DOHH2 (cell line): Measurements from ENCODE around the gene KLHL42.

Experiments used
- H3F3A ChIP-seq: fragments of 200-600 bp; sonication (generic), shearing (Covaris generic); 2 replicates; pipeline ENCODE4 v1.6.0; 2016; ENCODE audit warnings: antibody characterized with exemption, mild to moderate bottlenecking; ENCODE audit not compliant: control insufficient read depth, insufficient read depth
- H3K27ac ChIP-seq: fragments of 200-600 bp; sonication (generic); 2 replicates; pipeline ENCODE4 v1.5.1; 2014; ENCODE audit warnings: low read depth, mild to moderate bottlenecking, low read length, moderate library complexity
- H3K27me3 ChIP-seq: fragments of 200-600 bp; sonication (generic); 2 replicates; pipeline ENCODE4 v1.6.1; 2014; ENCODE audit warnings: mild to moderate bottlenecking, low read length, mixed read lengths; ENCODE audit not compliant: control insufficient read depth
- H3K36me3 ChIP-seq: fragments of 200-600 bp; sonication (generic); 2 replicates; pipeline ENCODE4 v1.6.1; 2014; ENCODE audit warnings: mild to moderate bottlenecking, low read length, moderate library complexity, mixed read lengths; ENCODE audit not compliant: control insufficient read depth
- H3K4me1 ChIP-seq: fragments of 200-600 bp; sonication (generic); 2 replicates; pipeline ENCODE4 v1.6.1; 2014; ENCODE audit warnings: mild to moderate bottlenecking, low read length, mixed read lengths; ENCODE audit not compliant: control insufficient read depth
- H3K4me2 ChIP-seq: fragments of 200-600 bp; sonication (generic); 2 replicates; pipeline ENCODE4 v1.6.0; 2014; ENCODE audit warnings: mild to moderate bottlenecking, low read length, moderate library complexity
- H3K4me3 ChIP-seq: fragments of 200-600 bp; sonication (generic); 2 replicates; pipeline ENCODE4 v1.5.1; 2014; ENCODE audit warnings: mild to moderate bottlenecking, low read length, mixed read lengths
- H3K79me2 ChIP-seq: fragments of 200-600 bp; sonication (generic); 2 replicates; pipeline ENCODE4 v1.6.1; 2014; ENCODE audit warnings: mild to moderate bottlenecking, low read length, mixed read lengths; ENCODE audit not compliant: control insufficient read depth
- H3K9me2 ChIP-seq: fragments of 200-600 bp; sonication (generic); replicated peaks from 2 replicates; pipeline ENCODE4 v1.6.1; 2014; ENCODE audit warnings: mild to moderate bottlenecking, low read length, mixed read lengths; ENCODE audit not compliant: control insufficient read depth
- H3K9me3 ChIP-seq: fragments of 200-600 bp; sonication (generic); 2 replicates; pipeline ENCODE4 v1.6.1; 2014; ENCODE audit warnings: antibody characterized with exemption, low read length, mixed read lengths; ENCODE audit not compliant: control insufficient read depth, insufficient read depth
- H4K20me1 ChIP-seq: fragments of 200-600 bp; sonication (generic); 2 replicates; pipeline ENCODE4 v1.6.0; 2014; ENCODE audit warnings: low read depth, mild to moderate bottlenecking, antibody characterized with exemption, low read length, moderate library complexity; ENCODE audit not compliant: control insufficient read depth, insufficient read depth
- EZH2phosphoT487 ChIP-seq: fragments of 200-600 bp; sonication (generic); IDR thresholded peaks from 2 replicates; pipeline ENCODE4 v1.6.1; 2017; ENCODE audit warnings: borderline replicate concordance, mild to moderate bottlenecking, antibody characterized with exemption, low read length, moderate library complexity, mixed read lengths
- TF ChIP-seq, protein P1 (sequence below): fragments of 200-600 bp; sonication (generic); IDR thresholded peaks from one replicate; pipeline ENCODE4 v1.5.1; 2014; ENCODE audit warnings: antibody characterized with exemption, mild to moderate bottlenecking, low read depth, low read length; ENCODE audit not compliant: poor library complexity, severe bottlenecking

KLHL42 gene

DNA sequence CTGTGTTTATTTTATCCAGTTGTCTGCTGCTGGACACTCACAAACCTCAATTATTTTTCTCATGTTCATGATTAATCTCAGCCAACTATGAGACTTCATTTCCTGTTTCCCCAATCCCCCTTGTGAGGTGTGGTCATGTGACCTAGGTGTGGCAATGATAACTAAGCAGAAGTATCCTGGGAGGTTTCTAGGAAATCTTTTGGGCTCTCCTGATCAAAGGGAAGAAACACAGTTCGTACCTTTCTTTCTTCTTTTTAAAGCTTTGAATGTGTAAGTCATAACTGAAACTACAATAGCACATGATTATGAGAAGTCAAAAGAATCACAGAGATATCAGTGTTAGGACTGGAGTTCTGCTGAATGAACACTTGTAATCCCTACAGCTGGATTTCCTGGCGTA, 34.4 kb downstream of the KLHL42 start:
- H3K4me1 ChIP-seq = peaks cover 5% of the 10 kb centered on the region
- H3K36me3 ChIP-seq = no peaks in the 10 kb centered on the region
- no peak overlapping the region for H3K27ac ChIP-seq
- H4K20me1 ChIP-seq = no peaks in the 10 kb centered on the region
- TF ChIP-seq, protein P1, sequence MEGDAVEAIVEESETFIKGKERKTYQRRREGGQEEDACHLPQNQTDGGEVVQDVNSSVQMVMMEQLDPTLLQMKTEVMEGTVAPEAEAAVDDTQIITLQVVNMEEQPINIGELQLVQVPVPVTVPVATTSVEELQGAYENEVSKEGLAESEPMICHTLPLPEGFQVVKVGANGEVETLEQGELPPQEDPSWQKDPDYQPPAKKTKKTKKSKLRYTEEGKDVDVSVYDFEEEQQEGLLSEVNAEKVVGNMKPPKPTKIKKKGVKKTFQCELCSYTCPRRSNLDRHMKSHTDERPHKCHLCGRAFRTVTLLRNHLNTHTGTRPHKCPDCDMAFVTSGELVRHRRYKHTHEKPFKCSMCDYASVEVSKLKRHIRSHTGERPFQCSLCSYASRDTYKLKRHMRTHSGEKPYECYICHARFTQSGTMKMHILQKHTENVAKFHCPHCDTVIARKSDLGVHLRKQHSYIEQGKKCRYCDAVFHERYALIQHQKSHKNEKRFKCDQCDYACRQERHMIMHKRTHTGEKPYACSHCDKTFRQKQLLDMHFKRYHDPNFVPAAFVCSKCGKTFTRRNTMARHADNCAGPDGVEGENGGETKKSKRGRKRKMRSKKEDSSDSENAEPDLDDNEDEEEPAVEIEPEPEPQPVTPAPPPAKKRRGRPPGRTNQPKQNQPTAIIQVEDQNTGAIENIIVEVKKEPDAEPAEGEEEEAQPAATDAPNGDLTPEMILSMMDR = no peak
- no peak for TF ChIP-seq EZH2phosphoT487
- H3K9me2 ChIP-seq = no peaks in the 10 kb centered on the region
- no peaks in the 10 kb centered on the region for H3K79me2 ChIP-seq
- H3K27me3 ChIP-seq = no peaks in the 10 kb centered on the region; the same call in 1 of the 2 replicates
- no peaks in the 10 kb centered on the region for H3F3A ChIP-seq
- H3K9me3 ChIP-seq = no peaks in the 10 kb centered on the region
- no peak overlapping the region for H3K4me3 ChIP-seq
- no peak overlapping the region for H3K4me2 ChIP-seq

DNA sequence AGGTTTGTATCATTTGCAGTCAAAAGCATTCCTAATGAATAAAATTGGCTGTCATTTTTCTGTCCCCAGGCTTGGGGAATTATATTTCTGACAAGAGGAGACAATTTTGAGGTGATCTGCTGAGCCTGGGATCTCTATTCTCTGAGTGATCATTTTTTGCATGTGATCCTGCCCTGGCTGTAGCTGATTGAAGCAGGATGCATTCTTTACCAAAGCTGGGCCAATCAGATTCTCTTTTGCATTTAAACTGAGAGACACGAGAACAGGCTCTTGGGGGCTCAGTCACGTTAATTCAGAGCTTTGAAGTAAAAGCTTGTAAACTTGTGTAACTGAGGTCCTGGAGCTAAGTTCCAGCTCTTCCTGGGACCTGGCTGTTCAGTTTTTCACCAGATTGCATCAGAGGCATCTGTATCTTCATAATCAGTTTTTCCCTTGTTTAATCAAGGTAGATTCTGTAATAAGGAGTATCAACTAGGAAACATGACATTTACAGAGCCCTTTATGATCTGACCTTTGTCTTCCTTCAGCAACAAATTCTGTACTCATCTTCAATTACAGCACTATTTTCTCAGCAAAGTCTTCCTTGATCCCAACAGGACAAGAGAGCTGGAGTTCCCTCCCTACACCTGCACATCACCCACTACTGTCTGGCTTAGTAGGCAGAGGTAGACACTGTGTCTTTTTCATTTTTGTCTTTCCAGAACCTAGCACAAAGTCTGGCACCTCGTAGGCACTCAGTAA, 35.0 kb downstream of the KLHL42 start:
- Histone ChIP-seq H4K20me1 (no peaks in the 10 kb centered on the region), H3K36me3 (no peaks in the 10 kb centered on the region), H3K4me2 (no peak overlapping the region), H3K79me2 (no peaks in the 10 kb centered on the region), H3K9me2 (no peaks in the 10 kb centered on the region), H3K27me3 (no peaks in the 10 kb centered on the region; the same call in 1 of the 2 replicates), H3K4me3 (no peak overlapping the region), H3F3A (no peaks in the 10 kb centered on the region), H3K27ac (no peak overlapping the region), H3K9me3 (no peaks in the 10 kb centered on the region), H3K4me1 (peaks cover 11% of the 10 kb centered on the region)
- TF ChIP-seq, protein P1 = no peak
- TF ChIP-seq EZH2phosphoT487 = no peak

DNA sequence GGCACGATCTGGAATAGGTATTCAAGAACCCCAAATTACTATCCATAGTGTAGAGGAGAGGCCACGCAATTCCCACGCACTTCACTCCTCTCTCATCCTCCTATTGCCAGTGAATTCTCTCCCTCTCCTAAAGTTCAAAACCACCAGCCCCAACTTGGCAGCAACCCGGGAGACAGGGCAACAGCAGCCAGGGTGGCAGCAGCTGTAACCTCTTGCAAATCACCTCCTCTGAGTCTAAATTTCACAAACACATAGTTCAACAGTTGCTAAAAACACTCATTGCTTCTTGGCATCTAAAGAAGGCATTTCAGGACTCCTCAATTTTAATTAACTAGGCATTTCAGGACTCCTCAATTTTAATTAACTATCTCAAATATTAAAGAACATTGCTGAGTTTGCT, 37.7 kb downstream of the KLHL42 start:
- no peaks in the 10 kb centered on the region for H3K36me3 ChIP-seq
- H3K79me2 ChIP-seq = no peaks in the 10 kb centered on the region
- H3K27ac ChIP-seq = no peak overlapping the region
- H4K20me1 ChIP-seq = no peaks in the 10 kb centered on the region
- H3K4me3 ChIP-seq = no peak overlapping the region
- no peaks in the 10 kb centered on the region for H3K9me2 ChIP-seq
- no peaks in the 10 kb centered on the region for H3F3A ChIP-seq
- H3K4me1 ChIP-seq = peaks cover 37% of the 10 kb centered on the region
- TF ChIP-seq, protein P1 = no peak
- no peak for TF ChIP-seq EZH2phosphoT487
- H3K27me3 ChIP-seq = no peaks in the 10 kb centered on the region
- no peak overlapping the region for H3K4me2 ChIP-seq
- no peaks in the 10 kb centered on the region for H3K9me3 ChIP-seq
